Measurements from ENCODE around the gene KCNK17. TPM values are rescaled to one million over a fixed set of nuclear protein-coding genes. Genes with fewer than 3 reads are reported as not detected.
A peak's percentile ranks its signal among the peaks of the same experiment; 100 is the strongest.

The KCNK17 gene
- total and polyA plus RNA-seq, 2 of the 8 experiments (the other 6 are each of a cell fraction or from before 2014, with no cell fraction given): 2.9 to 3.4 TPM

- Histone ChIP-seq H3K56ac (replicated peaks; ENCODE audit: insufficient read length, low read depth, low read length) (no peak overlapping the region), H2BK120ac (replicated peaks; ENCODE audit: low read depth, low read length) (no peak overlapping the region), H3K23me2 (ENCODE audit: low read depth, low read length) (no peaks in the 10 kb centered on the region), H3K79me2 (ENCODE audit: control insufficient read depth in 1 of 2, insufficient read depth in 2 of 2, low read length in 2 of 2) (no peaks in the 10 kb centered on the region), H3K27ac (ENCODE audit: low read depth, low read length) (no peak overlapping the region), H3K4me3 (ENCODE audit: extremely low read depth in 1 of 4, insufficient read depth in 2 of 4, low read depth in 3 of 4, low read length in 4 of 4) (no peak overlapping the region), H3K14ac (ENCODE audit: insufficient read length) (no peak overlapping the region), H3K4ac (replicated peaks; ENCODE audit: insufficient read length, low read depth, low read length) (peak overlapping the region; percentile 71), H4K91ac (replicated peaks; ENCODE audit: insufficient read length, low read length) (peak overlapping the region; percentile 58), H2BK20ac (ENCODE audit: low read length) (peak overlapping the region; percentile 83), H3K4me1 (replicated peaks in 1 of 4; ENCODE audit: control insufficient read depth in 3 of 4, insufficient read depth in 4 of 4, low read length in 3 of 4) (peaks cover 4 to 16% (median 14%) of the 10 kb centered on the region in 4 experiments), H2AK5ac (ENCODE audit: low read depth, low read length) (peak overlapping the region; percentile 98), H4K20me1 (replicated peaks in 1 of 2; ENCODE audit: control insufficient read depth in 1 of 2, insufficient read depth in 2 of 2, low read length in 2 of 2) (no peaks in the 10 kb centered on the region), H3K27me3 (replicated peaks in 1 of 4; ENCODE audit: control insufficient read depth in 3 of 4, extremely low read depth in 1 of 4, insufficient read depth in 3 of 4, low read length in 3 of 4) (no peaks in the 10 kb centered on the region), H3K9ac (replicated peaks in 1 of 4; ENCODE audit: extremely low read depth in 1 of 4, low read depth in 3 of 4, low read length in 3 of 4) (no peak overlapping the region), H4K8ac (ENCODE audit: extremely low read depth, insufficient read depth, low read length) (no peak overlapping the region), H3K18ac (ENCODE audit: extremely low read depth, low read length) (no peak overlapping the region; the same call in 1 of the 2 replicates), H2AFZ (ENCODE audit: low read length) (no peak overlapping the region), H3K36me3 (ENCODE audit: control insufficient read depth in 2 of 4, insufficient read depth in 4 of 4, low read length in 3 of 4) (no peaks in the 10 kb centered on the region), H4K5ac (ENCODE audit: insufficient read length, low read depth, low read length) (no peak overlapping the region), H2BK15ac (ENCODE audit: low read length) (peak overlapping the region; percentile 81; the same call in 1 of the 2 replicates), H3K23ac (ENCODE audit: insufficient read length) (no peak overlapping the region), H3K9me3 (ENCODE audit: insufficient read depth in 2 of 2, low read depth in 1 of 2, low read length in 1 of 2) (no peaks in the 10 kb centered on the region), H3K4me2 (ENCODE audit: insufficient read depth in 1 of 2, low read depth in 2 of 2, low read length in 2 of 2) (0 out of 4 replicates have a peak overlapping the region, but pooled peaks of 1 of the 2 experiments have one; percentile 22), H3K79me1 (ENCODE audit: low read depth, low read length) (no peaks in the 10 kb centered on the region), H2BK12ac (ENCODE audit: low read depth, low read length) (peak overlapping the region; percentile 77), H2BK5ac (ENCODE audit: low read depth, low read length) (peak overlapping the region; percentile 83; the same call in 1 of the 2 replicates)
- POLR2A ChIA-PET (ENCODE audit: partially characterized antibody): interaction anchor here (0.9 to 2.0 kb wide), 4 partner anchors 22 to 54 kb away, joined by 3 to 10 read pairs (median 4); partner anchors contain the start of gene KCNK5
- WGBS, 2 experiments (ENCODE audit: extremely low coverage in 1 of 2, insufficient coverage in 1 of 2, insufficient read length in 1 of 2, insufficient replicate concordance in 2 of 2, low coverage in 1 of 2, low lambda C conversion rate in 2 of 2, missing lambda C conversion rate in 1 of 2): 84% methylated on average over 6 of the region's 7 CpGs; no CpG with 5 or more reads in 1 of the 2 experiments
- FAIRE-seq: no peak
- CTCF ChIA-PET (ENCODE audit: partially characterized antibody): interaction anchor here (0.9 to 3.0 kb wide), 14 partner anchors 15 to 101 kb away, joined by 3 to 13 read pairs (median 5); no protein-coding TSS in a partner anchor
- DNase-seq (ENCODE audit: low read depth in 1 of 2, low spot score in 2 of 2): no peak
- no peak for TF ChIP-seq BRCA1 (IDR thresholded peaks at IDR 0.05; ENCODE audit: low read depth, low read length)
- TF ChIP-seq E2F6 (IDR thresholded peaks at IDR 0.05): no peak
- no peak for TF ChIP-seq CREB1 (IDR thresholded peaks at IDR 0.05)
- TF ChIP-seq RNF2 (IDR thresholded peaks at IDR 0.05; ENCODE audit: borderline replicate concordance, low read depth, low read length, missing control alignments, poor library complexity, severe bottlenecking): no peak
- TF ChIP-seq CHD2 (IDR thresholded peaks at IDR 0.05; ENCODE audit: low read length): no peak
- TF ChIP-seq KDM5A (IDR thresholded peaks at IDR 0.05; ENCODE audit: low read length): no peak
- TF ChIP-seq ASH2L (IDR thresholded peaks at IDR 0.05; ENCODE audit: low read length): no peak
- TF ChIP-seq BCL11A (IDR thresholded peaks at IDR 0.05; ENCODE audit: low read depth in 2 of 2, low read length in 2 of 2): no peak
- TF ChIP-seq POU5F1 (IDR thresholded peaks at IDR 0.05; ENCODE audit: low read depth, low read length): no peak
- no peak for TF ChIP-seq TEAD4 (IDR thresholded peaks at IDR 0.05; ENCODE audit: low read depth, low read length)
- TF ChIP-seq FOSL1 (IDR thresholded peaks at IDR 0.05; ENCODE audit: insufficient read depth, low read depth, low read length): no peak
- TF ChIP-seq, protein P1, sequence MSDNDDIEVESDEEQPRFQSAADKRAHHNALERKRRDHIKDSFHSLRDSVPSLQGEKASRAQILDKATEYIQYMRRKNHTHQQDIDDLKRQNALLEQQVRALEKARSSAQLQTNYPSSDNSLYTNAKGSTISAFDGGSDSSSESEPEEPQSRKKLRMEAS (IDR thresholded peaks at IDR 0.05): no peak
- TF ChIP-seq GTF2F1 (IDR thresholded peaks at IDR 0.05; ENCODE audit: borderline replicate concordance, low read depth, low read length): no peak
Observed at GRCh38 chr6:39268171-39268570, 46.0 kb downstream of the KCNK17 start.

Data from H1 (cell line).